IMR-90 (cell line): ENCODE results near the gene UCK2. TPM values are rescaled to one million over a fixed set of nuclear protein-coding genes. Genes with fewer than 3 reads are reported as not detected.

Experiments
- ATAC-seq: fragments of 200-7000 bp; cut with Tn5 transposase; 2 replicates; pipeline ENCODE4 v1.9.1; 2020; ENCODE audit warnings: low read depth, mild to moderate bottlenecking, moderate library complexity
- BruUV-seq: library from RNA; stranded (reverse); fragments of 400-500 nt; replicated peaks from 2 replicates; lab custom pipeline; 2021; lab: Mats Ljungman, UMichigan
- CTCF ChIA-PET: fragments of 300-600 bp; formaldehyde crosslinking; extraction: SDS; loops from one replicate; lab custom pipeline; 2021; ENCODE audit warnings: antibody characterized with exemption; lab: Yijun Ruan, JAX
- POLR2A ChIA-PET: fragments of 300-600 bp; sonication (Branson Sonifier 250); formaldehyde crosslinking; loops from one replicate; lab custom pipeline; 2022; ENCODE audit warnings: antibody characterized with exemption; ENCODE audit not compliant: unreplicated experiment; lab: Charles Lee
- DNase-seq: peaks from one replicate; pipeline ENCODE4 v3.0.0; 2013
- H2AFZ ChIP-seq: replicated peaks from 2 replicates; pipeline ENCODE3; 2013; ENCODE audit warnings: low read length, mild to moderate bottlenecking; ENCODE audit not compliant: poor library complexity
- H2AK5ac ChIP-seq: 2 replicates; pipeline ENCODE4 v1.6.1; 2013; ENCODE audit warnings: low read depth, low read length, inconsistent platforms
- H2AK9ac ChIP-seq: replicated peaks from 2 replicates; pipeline ENCODE3; 2013; ENCODE audit warnings: mild to moderate bottlenecking, low read depth, low read length, moderate library complexity; ENCODE audit not compliant: poor library complexity
- H2BK120ac ChIP-seq: 2 replicates; pipeline ENCODE4 v1.6.1; 2013; ENCODE audit warnings: low read depth, low read length, inconsistent platforms
- H2BK15ac ChIP-seq: 3 replicates; pipeline ENCODE4 v1.6.1; 2013; ENCODE audit warnings: low read depth, low read length, inconsistent platforms
- H2BK20ac ChIP-seq: 2 replicates; pipeline ENCODE4 v1.6.1; 2013; ENCODE audit warnings: low read depth, mild to moderate bottlenecking, inconsistent platforms, low read length, moderate library complexity
- H2BK5ac ChIP-seq: 2 replicates; pipeline ENCODE4 v1.6.1; 2013; ENCODE audit warnings: mild to moderate bottlenecking, low read depth, low read length, inconsistent platforms; ENCODE audit not compliant: poor library complexity, severe bottlenecking
- H3K14ac ChIP-seq: replicated peaks from 2 replicates; pipeline ENCODE4 v1.6.1; 2013; ENCODE audit warnings: low read depth, low read length, inconsistent platforms
- H3K18ac ChIP-seq: 2 replicates; pipeline ENCODE4 v1.6.1; 2013; ENCODE audit warnings: low read depth, low read length, control low read depth
- H3K23ac ChIP-seq: 2 replicates; pipeline ENCODE4 v1.6.1; 2013; ENCODE audit warnings: low read depth, low read length, inconsistent platforms
- H3K27ac ChIP-seq: 2 replicates; pipeline ENCODE4 v1.5.1; 2013; ENCODE audit warnings: mild to moderate bottlenecking, control low read depth, low read length; ENCODE audit not compliant: insufficient read depth
- H3K27me3 ChIP-seq: 2 replicates; pipeline ENCODE4 v1.6.1; 2013; ENCODE audit warnings: low read length; ENCODE audit not compliant: control insufficient read depth, insufficient read depth
- H3K36me3 ChIP-seq: 2 replicates; pipeline ENCODE4 v1.6.1; 2013; ENCODE audit warnings: low read length, mixed read lengths; ENCODE audit not compliant: control insufficient read depth, insufficient read depth
- H3K4ac ChIP-seq: 2 replicates; pipeline ENCODE4 v1.6.1; 2013; ENCODE audit warnings: low read depth, low read length, inconsistent platforms
- H3K4me1 ChIP-seq: 2 replicates; pipeline ENCODE4 v1.6.1; 2013; ENCODE audit warnings: low read length, mixed read lengths; ENCODE audit not compliant: control insufficient read depth, insufficient read depth
- H3K4me2 ChIP-seq: 2 replicates; pipeline ENCODE4 v1.6.1; 2013; ENCODE audit warnings: low read depth, mild to moderate bottlenecking, control low read depth, low read length, moderate library complexity
- H3K4me3 ChIP-seq: 2 replicates; pipeline ENCODE4 v1.5.1; 2013; ENCODE audit warnings: low read depth, mild to moderate bottlenecking, control low read depth, low read length, moderate library complexity; ENCODE audit not compliant: insufficient read depth
- H3K56ac ChIP-seq: 2 replicates; pipeline ENCODE4 v1.6.1; 2013; ENCODE audit warnings: low read length, inconsistent platforms; ENCODE audit not compliant: insufficient read depth; ENCODE audit errors: extremely low read depth
- H3K79me1 ChIP-seq, 2 experiments: 2 replicates each; pipeline ENCODE4 v1.6.1; 2013; ENCODE audit warnings: low read length in 2 of 2, inconsistent platforms in 1 of 2, low read depth in 1 of 2
- H3K9ac ChIP-seq: 2 replicates; pipeline ENCODE4 v1.6.1; 2013; ENCODE audit warnings: low read depth, low read length, control low read depth
- H3K9me1 ChIP-seq: 2 replicates; pipeline ENCODE4 v1.6.1; 2013; ENCODE audit warnings: low read length, inconsistent platforms; ENCODE audit not compliant: insufficient read depth
- H3K9me3 ChIP-seq: 2 replicates; pipeline ENCODE4 v1.6.1; 2013; ENCODE audit warnings: low read length; ENCODE audit not compliant: control insufficient read depth, insufficient read depth
- H4K20me1 ChIP-seq: 2 replicates; pipeline ENCODE4 v1.6.1; 2013; ENCODE audit warnings: low read length, inconsistent platforms; ENCODE audit not compliant: insufficient read depth
- H4K5ac ChIP-seq: 2 replicates; pipeline ENCODE4 v1.6.1; 2013; ENCODE audit warnings: mild to moderate bottlenecking, low read depth, low read length, control low read depth
- H4K8ac ChIP-seq, 2 experiments: 2 replicates each; pipeline ENCODE4 v1.6.1; 2013; ENCODE audit warnings: low read depth in 2 of 2, low read length in 2 of 2, control low read depth in 1 of 2, inconsistent platforms in 1 of 2
- H4K91ac ChIP-seq: 2 replicates; pipeline ENCODE4 v1.6.1; 2013; ENCODE audit warnings: low read depth, low read length, inconsistent platforms; ENCODE audit not compliant: insufficient read depth
- BHLHE40 ChIP-seq: fragments of 150-350 bp; IDR thresholded peaks from 2 replicates; pipeline ENCODE4 v1.6.1; 2016; ENCODE audit warnings: mild to moderate bottlenecking, low read depth, low read length
- CHD1 ChIP-seq: IDR thresholded peaks from 2 replicates; pipeline ENCODE4 v1.6.1; 2012; ENCODE audit warnings: low read depth, low read length, improper control_type of control experiment
- MAZ ChIP-seq: IDR thresholded peaks from 2 replicates; pipeline ENCODE4 v1.6.1; 2012; ENCODE audit warnings: low read depth, mild to moderate bottlenecking, low read length, improper control_type of control experiment, moderate library complexity, borderline replicate concordance
- RCOR1 ChIP-seq: IDR thresholded peaks from 2 replicates; pipeline ENCODE4 v1.6.1; 2012; ENCODE audit warnings: mild to moderate bottlenecking, low read length, improper control_type of control experiment; ENCODE audit not compliant: insufficient replicate concordance
- SMC3 ChIP-seq: fragments of 150-350 bp; IDR thresholded peaks from 2 replicates; pipeline ENCODE4 v1.6.1; 2016; ENCODE audit warnings: low read depth, mild to moderate bottlenecking, antibody characterized with exemption, low read length, moderate library complexity
- WGBS, 2 experiments: methylation state at CpG; one replicate each; pipeline versions ENCODE4 v1.1.5 to v1.1.7; 2013; ENCODE audit warnings: missing lambda C conversion rate in 2 of 2; ENCODE audit not compliant: insufficient read length in 1 of 2; ENCODE audit errors: extremely low coverage in 2 of 2; 5-methylcytosine and 5-hydroxymethylcytosine counted together
- dilution Hi-C: fragments of 300-500 bp; cut with HindIII; formaldehyde crosslinking; loops from one replicate; pipeline ENCODE4 v1.14.3; 2018; ENCODE audit warnings: low sequenced_read_pairs; ENCODE audit not compliant: unreplicated experiment
- in situ Hi-C: fragments of 300-500 bp; cut with MboI; formaldehyde crosslinking; loops from 3 replicates; pipeline ENCODE4 v1.14.3; 2019; ENCODE audit warnings: low sequenced_read_pairs, inconsistent platforms, mixed read lengths
- intact Hi-C: fragments of 100-400 bp; cut with micrococcal nuclease; formaldehyde crosslinking; loops from 2 replicates; pipeline ENCODE4 v1.10.0; 2022
- polyA plus RNA-seq, 3 experiments: library from polyadenylated mRNA; depleted of rRNA; stranded (reverse); fragments of >200 nt; gene quantifications; 2 replicates each; pipeline ENCODE4 v1.2.3, GENCODE V29; 2012; ENCODE audit warnings: low replicate concordance in 1 of 3
- total RNA-seq: library from RNA; depleted of rRNA; stranded (reverse); fragments of >200 nt; gene quantifications from 2 replicates; pipeline ENCODE4 v1.2.3, GENCODE V29; 2012

Gene UCK2
- total and polyA plus RNA-seq, 2 of the 4 experiments (the other 2 are of a cell fraction): 83.0 to 87.8 TPM

DNA sequence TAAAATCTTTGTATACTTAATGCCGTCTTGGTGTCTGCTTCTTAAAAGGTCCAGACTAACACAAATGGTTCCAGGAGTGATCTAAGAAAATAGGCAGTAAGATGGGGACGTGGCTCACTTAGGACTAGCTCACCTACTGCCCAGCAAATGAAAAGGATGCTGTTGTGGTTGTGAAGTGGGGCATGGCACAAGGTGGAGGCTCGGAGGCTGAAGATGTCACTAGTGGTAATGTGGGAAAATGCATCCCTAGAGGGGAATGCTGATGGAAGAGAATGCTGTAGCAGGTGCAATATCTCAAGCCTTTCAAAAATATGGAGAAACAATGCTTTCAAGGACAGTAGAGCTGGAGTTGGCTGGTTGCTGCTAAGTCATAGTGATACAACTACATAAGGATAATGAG, 11.3 kb upstream of the UCK2 start:
- POLR2A ChIA-PET: interaction anchor here (0.5 kb wide), 1 partner anchor 19 kb away, joined by 3 read pairs; no protein-coding TSS in a partner anchor
- intact Hi-C loops: no loop called here
- Histone ChIP-seq H3K56ac (no peak overlapping the region), H4K91ac (no peak overlapping the region), H2AK9ac (no peak overlapping the region), H3K4me1 (no peaks in the 10 kb centered on the region; the same call in 1 of the 2 replicates), H3K4ac (no peak overlapping the region), H3K4me2 (no peak overlapping the region), H3K36me3 (no peaks in the 10 kb centered on the region), H2BK5ac (no peak overlapping the region), H4K20me1 (no peaks in the 10 kb centered on the region), H3K18ac (no peak overlapping the region), H3K9me3 (no peaks in the 10 kb centered on the region), H3K23ac (no peak overlapping the region), H2BK20ac (no peak overlapping the region), H2AFZ (no peak overlapping the region), H4K8ac (no peak overlapping the region), H2BK15ac (no peak overlapping the region), H3K27me3 (no peaks in the 10 kb centered on the region), H3K27ac (no peak overlapping the region), H2AK5ac (no peak overlapping the region), H3K4me3 (no peak overlapping the region), H2BK120ac (no peak overlapping the region), H3K9ac (no peak overlapping the region), H4K5ac (no peak overlapping the region), H3K79me1 (no peaks in the 10 kb centered on the region), H3K9me1 (no peaks in the 10 kb centered on the region), H3K14ac (no peak overlapping the region)
- dilution Hi-C loops: no loop called here
- no peak for ATAC-seq
- no peak for DNase-seq
- BruUV-seq: no TSS peak
- WGBS, 2 experiments: no CpG with 5 or more reads among the region's 3 CpGs
- CTCF ChIA-PET: no interaction called here
- TF ChIP-seq SMC3 (no peak), BHLHE40 (no peak), MAZ (no peak), RCOR1 (no peak), CHD1 (no peak)
- in situ Hi-C loops: no loop called here
